Stimulated activated CD4-positive, alpha-beta T cell treated with anti-CD3 and anti-CD28 coated beads, Interleukin-1b, Interleukin-23, amount 100 ng/mL, for 4 hours (primary cell): ENCODE data around the gene ZWILCH.
"Not testable (repeated sequence)": the region's sequence is repeated elsewhere in the genome, so short reads cannot be mapped to it uniquely, and the experiment has no call there.

Experiments
- DNase-seq, 2 donors: peaks; one replicate each; pipeline ENCODE4 v3.0.0-alpha.2; 2020; ENCODE audit warnings: low read depth in 2 of 2

Gene ZWILCH

GRCh38 chr15:66488525-66488924, 16.6 kb upstream of the ZWILCH start:
- no peak for DNase-seq

- no peak for DNase-seq
Observed at GRCh38 chr15:66489179-66489791, 15.8 kb upstream of the ZWILCH start.

- DNase-seq = no peak
Observed at GRCh38 chr15:66491846-66492245, 13.3 kb upstream of the ZWILCH start.

- no peak for DNase-seq
Observed at GRCh38 chr15:66494262-66494661, 10.9 kb upstream of the ZWILCH start.

GRCh38 chr15:66496951-66497501, 8.1 kb upstream of the ZWILCH start:
- no peak for DNase-seq

GRCh38 chr15:66497502-66498455, 7.3 kb upstream of the ZWILCH start, which contains the start of gene SNAPC5:
Gene SNAPC5 (minus strand): TSS chr15:66497762. CDS start chr15:66497731, 31 bp downstream.
- DNase-seq = peak; percentile 96 to 99

GRCh38 chr15:66498501-66499386, 6.4 kb upstream of the ZWILCH start:
- no peak for DNase-seq

- DNase-seq = not testable (repeated sequence)
Observed at GRCh38 chr15:66500346-66500745, 4.8 kb upstream of the ZWILCH start.

GRCh38 chr15:66502491-66502890, 2.6 kb upstream of the ZWILCH start:
- DNase-seq = no peak

GRCh38 chr15:66503041-66503648, 2.0 kb upstream of the ZWILCH start:
- DNase-seq = not testable (repeated sequence)

GRCh38 chr15:66503780-66504562, 1.2 kb upstream of the ZWILCH start:
- DNase-seq = no peak

- no peak for DNase-seq
Observed at GRCh38 chr15:66505430-66505811, 295 bp downstream of the ZWILCH start.

GRCh38 chr15:66505818-66506217, 692 bp downstream of the ZWILCH start:
- no peak for DNase-seq

GRCh38 chr15:66508293-66508883, 3.3 kb downstream of the ZWILCH start:
- no peak for DNase-seq

- DNase-seq = no peak
Observed at GRCh38 chr15:66514586-66514985, 9.5 kb downstream of the ZWILCH start.

- DNase-seq = no peak
Observed at GRCh38 chr15:66515901-66516322, 10.8 kb downstream of the ZWILCH start.

GRCh38 chr15:66523926-66524325, 18.8 kb downstream of the ZWILCH start:
- DNase-seq = no peak

- no peak for DNase-seq
Observed at GRCh38 chr15:66524838-66525237, 19.7 kb downstream of the ZWILCH start.

GRCh38 chr15:66535056-66535455, 29.9 kb downstream of the ZWILCH start:
- DNase-seq = no peak

- no peak for DNase-seq
Observed at GRCh38 chr15:66542896-66543295, 37.8 kb downstream of the ZWILCH start.
